Calu3 (cell line): Measurements from ENCODE around the gene RALA. TPM values are rescaled to one million over a fixed set of nuclear protein-coding genes. Genes with fewer than 3 reads are reported as not detected.

Experiments used
- BruUV-seq: library from RNA; stranded (reverse); fragments of 400-500 nt; replicated peaks from 2 replicates; lab custom pipeline; 2021; lab: Mats Ljungman, UMichigan
- CTCF ChIA-PET: fragments of 300-600 bp; sonication (Branson Sonifier 250); formaldehyde crosslinking; loops from one replicate; lab custom pipeline; 2022; ENCODE audit warnings: antibody characterized with exemption; lab: Charles Lee
- DNase-seq: peaks from one replicate; pipeline ENCODE4 v3.0.0; 2022
- H3K27ac Mint-ChIP-seq: one replicate; pipeline ENCODE4 v1.8.0; 2022; ENCODE audit warnings: mixed read lengths; ENCODE audit not compliant: unreplicated experiment
- H3K27me3 Mint-ChIP-seq: one replicate; pipeline ENCODE4 v1.8.0; 2022; ENCODE audit warnings: mixed read lengths; ENCODE audit not compliant: unreplicated experiment
- H3K36me3 Mint-ChIP-seq: one replicate; pipeline ENCODE4 v1.8.0; 2022; ENCODE audit warnings: mild to moderate bottlenecking, moderate library complexity, mixed read lengths; ENCODE audit not compliant: insufficient read depth, unreplicated experiment
- H3K4me1 Mint-ChIP-seq: one replicate; pipeline ENCODE4 v1.8.0; 2022; ENCODE audit warnings: mild to moderate bottlenecking, low read depth, mixed read lengths; ENCODE audit not compliant: unreplicated experiment
- H3K4me3 Mint-ChIP-seq: one replicate; pipeline ENCODE4 v1.8.0; 2022; ENCODE audit warnings: mild to moderate bottlenecking, low read depth, moderate library complexity, mixed read lengths; ENCODE audit not compliant: unreplicated experiment
- H3K9me3 Mint-ChIP-seq: one replicate; pipeline ENCODE4 v1.8.0; 2022; ENCODE audit warnings: low read depth, mixed read lengths; ENCODE audit not compliant: unreplicated experiment
- CTCF ChIP-seq: fragments of 200-600 bp; IDR thresholded peaks from one replicate; pipeline ENCODE4 v1.8.0; 2022; ENCODE audit warnings: antibody characterized with exemption; ENCODE audit not compliant: unreplicated experiment
- intact Hi-C: fragments of 100-400 bp; cut with micrococcal nuclease; formaldehyde crosslinking; loops from one replicate; pipeline ENCODE4 v1.10.0; 2022; ENCODE audit not compliant: unreplicated experiment
- total RNA-seq: library from RNA; stranded (reverse); gene quantifications from 2 replicates; pipeline ENCODE4 v1.2.3, GENCODE V29; 2022

Gene RALA
- total RNA-seq, 1 experiment from 2014 or later = 64.8 TPM

- no peak for TF ChIP-seq CTCF
- H3K4me1 Mint-ChIP-seq = peaks cover 10% of the 10 kb centered on the region
- intact Hi-C loops = no loop called here
- H3K27ac Mint-ChIP-seq = no peak overlapping the region
- H3K36me3 Mint-ChIP-seq = no peaks in the 10 kb centered on the region
- H3K9me3 Mint-ChIP-seq = no peaks in the 10 kb centered on the region
- DNase-seq = no peak
- CTCF ChIA-PET = no interaction called here
- no peaks in the 10 kb centered on the region for H3K27me3 Mint-ChIP-seq
- BruUV-seq = no TSS peak
- H3K4me3 Mint-ChIP-seq = no peak overlapping the region
Observed at GRCh38 chr7:39681887-39682441, 58.6 kb downstream of the RALA start.

- Mint-ChIP-seq H3K36me3 (no peaks in the 10 kb centered on the region), H3K9me3 (no peaks in the 10 kb centered on the region), H3K4me1 (peaks cover 10% of the 10 kb centered on the region), H3K27ac (peak overlapping the region; percentile 5), H3K27me3 (no peaks in the 10 kb centered on the region), H3K4me3 (no peak overlapping the region)
- BruUV-seq = no TSS peak
- DNase-seq = no peak
- no peak for TF ChIP-seq CTCF
- intact Hi-C loops = no loop called here
- CTCF ChIA-PET = interaction anchor here (0.9 kb wide), 2 partner anchors 58 to 103 kb away, joined by 3 to 4 read pairs; no protein-coding TSS in a partner anchor
Observed at GRCh38 chr7:39683216-39683845, 60.0 kb downstream of the RALA start.

GRCh38 chr7:39686261-39686924 lies 63.0 kb downstream of the RALA start:
- Mint-ChIP-seq H3K9me3 (no peaks in the 10 kb centered on the region), H3K27ac (no peak overlapping the region), H3K27me3 (no peaks in the 10 kb centered on the region), H3K4me1 (peaks cover 18% of the 10 kb centered on the region), H3K36me3 (no peaks in the 10 kb centered on the region), H3K4me3 (no peak overlapping the region)
- BruUV-seq = no TSS peak
- intact Hi-C loops = no loop called here
- TF ChIP-seq CTCF = no peak
- CTCF ChIA-PET = interaction anchor here (0.6 to 0.7 kb wide), 3 partner anchors 9 to 144 kb away, joined by 3 to 5 read pairs (median 3); no protein-coding TSS in a partner anchor
- no peak for DNase-seq

- BruUV-seq = no TSS peak
- Mint-ChIP-seq H3K27me3 (no peaks in the 10 kb centered on the region), H3K4me1 (peaks cover 9% of the 10 kb centered on the region), H3K27ac (no peak overlapping the region), H3K9me3 (no peaks in the 10 kb centered on the region), H3K36me3 (peaks cover 4% of the 10 kb centered on the region), H3K4me3 (no peak overlapping the region)
- TF ChIP-seq CTCF = no peak
- DNase-seq = peak; percentile 16
- CTCF ChIA-PET = interaction anchor here (0.6 to 0.7 kb wide), 3 partner anchors 39 to 243 kb away, joined by 3 read pairs; partner anchors contain the start of gene RALA
- intact Hi-C loops = no loop called here
Observed at GRCh38 chr7:39688611-39689480, 65.5 kb downstream of the RALA start.
